A549 (cell line): ENCODE results near the gene DNAAF5. TPM values are rescaled to one million over a fixed set of nuclear protein-coding genes. Genes with fewer than 3 reads are reported as not detected.

ENCODE experiments used
- ATAC-seq, 2 experiments: fragments of 200-7000 bp in 1 of 2; fragments of >200 bp in 1 of 2; cut with Nextera tagmentation in 1 of 2; cut with Tn5 transposase in 1 of 2; 3 replicates each; pipeline versions ENCODE4 v1.8.0 to v1.9.1; 2018 to 2020; ENCODE audit warnings: mild to moderate bottlenecking in 1 of 2, moderate library complexity in 1 of 2
- CTCF ChIA-PET: fragments of 300-600 bp; sonication (Branson Sonifier 250); formaldehyde crosslinking; extraction: SDS; loops from one replicate; lab custom pipeline; 2021; ENCODE audit warnings: antibody characterized with exemption, inconsistent platforms; lab: Yijun Ruan, JAX
- POLR2A ChIA-PET: fragments of 350-600 bp; formaldehyde crosslinking; extraction: SDS; loops from one replicate; lab custom pipeline; 2021; ENCODE audit warnings: antibody characterized with exemption, inconsistent platforms; lab: Yijun Ruan, JAX
- DNase-seq, 2 experiments: peaks; one replicate each; pipeline versions ENCODE4 v3.0.0 to v3.0.0-alpha.2; 2011 to 2016; ENCODE audit warnings: low read depth in 1 of 2, low spot score in 1 of 2
- FAIRE-seq: peaks from 2 replicates; lab custom pipeline; 2011; peaks lifted over from hg19 to GRCh38; lab: Jason Lieb, UNC
- H3K27ac ChIP-seq, 2 experiments: fragments of >200 bp; sonication (Bioruptor Twin); formaldehyde crosslinking; 3 replicates each; pipeline ENCODE4 v1.5.1; 2016 to 2017
- H3K4me1 ChIP-seq: fragments of >200 bp; sonication (Bioruptor Twin); formaldehyde crosslinking; 3 replicates; pipeline ENCODE4 v1.6.1; 2016
- H3K4me2 ChIP-seq: fragments of >200 bp; sonication (Bioruptor Twin); formaldehyde crosslinking; 3 replicates; pipeline ENCODE4 v1.6.1; 2016
- H3K4me3 ChIP-seq: fragments of >200 bp; sonication (Bioruptor Twin); formaldehyde crosslinking; 3 replicates; pipeline ENCODE4 v1.5.1; 2016
- H3K9me3 ChIP-seq: fragments of >200 bp; sonication (Bioruptor Twin); formaldehyde crosslinking; 3 replicates; pipeline ENCODE4 v1.6.1; 2016
- BCL3 ChIP-seq: fragments of >200 bp; sonication (Bioruptor Twin); formaldehyde crosslinking; IDR thresholded peaks from 3 replicates; pipeline ENCODE4 v1.6.1; 2016
- BHLHE40 ChIP-seq: IDR thresholded peaks from 2 replicates; pipeline ENCODE4 v1.6.1; 2012; ENCODE audit warnings: low read depth, low read length, inconsistent platforms
- CBX2 ChIP-seq: fragments of 200-600 bp; sonication (generic); IDR thresholded peaks from 2 replicates; pipeline ENCODE4 v1.6.1; 2016; ENCODE audit warnings: low read depth, mild to moderate bottlenecking, borderline replicate concordance
- CEBPB ChIP-seq, 2 experiments: fragments of >200 bp in 1 of 2; sonication (Bioruptor Twin) in 1 of 2; formaldehyde crosslinking in 1 of 2; IDR thresholded peaks; 2 replicates each; pipeline ENCODE4 v1.6.1; 2012 to 2016
- CHD4 ChIP-seq: fragments of 200-600 bp; sonication (generic); IDR thresholded peaks from 2 replicates; pipeline ENCODE4 v1.6.1; 2016; ENCODE audit warnings: antibody characterized with exemption, mild to moderate bottlenecking, borderline replicate concordance
- CTCF ChIP-seq: fragments of >200 bp; sonication (Bioruptor Twin); formaldehyde crosslinking; IDR thresholded peaks from 3 replicates; pipeline ENCODE4 v1.5.1; 2016
- E2F6 ChIP-seq: IDR thresholded peaks from 2 replicates; pipeline ENCODE4 v1.6.1; 2012; ENCODE audit warnings: low read depth, borderline replicate concordance
- EHF ChIP-seq: fragments of 250-450 bp; sonication (Bioruptor Pico); IDR thresholded peaks from 2 replicates; pipeline ENCODE4 v1.5.0; 2020; ENCODE audit warnings: mild to moderate bottlenecking
- EP300 ChIP-seq, 2 experiments: fragments of >200 bp; sonication (Bioruptor Twin); formaldehyde crosslinking; IDR thresholded peaks; 2 replicates in 1 of 2; 3 replicates in 1 of 2; pipeline ENCODE4 v1.6.1; 2016 to 2017
- FOSB ChIP-seq: fragments of 250-450 bp; sonication (Bioruptor Pico); IDR thresholded peaks from 2 replicates; pipeline ENCODE4 v1.5.0; 2020; ENCODE audit warnings: mild to moderate bottlenecking, moderate library complexity
- GATA3 ChIP-seq: IDR thresholded peaks from 2 replicates; pipeline ENCODE4 v1.6.1; 2012; ENCODE audit warnings: borderline replicate concordance
- HEYL ChIP-seq: fragments of 250-450 bp; sonication (Bioruptor Pico); IDR thresholded peaks from 2 replicates; pipeline ENCODE4 v1.8.0; 2021; ENCODE audit warnings: mild to moderate bottlenecking, moderate library complexity
- HMGXB4 ChIP-seq: fragments of 250-450 bp; sonication (Bioruptor Pico); IDR thresholded peaks from 2 replicates; pipeline ENCODE4 v1.5.0; 2021; ENCODE audit warnings: mild to moderate bottlenecking, moderate library complexity, borderline replicate concordance
- HOXA7 ChIP-seq: fragments of 250-450 bp; sonication (Bioruptor Pico); IDR thresholded peaks from 2 replicates; pipeline ENCODE4 v1.5.0; 2020; ENCODE audit warnings: mild to moderate bottlenecking, moderate library complexity
- JUN ChIP-seq, 2 experiments: fragments of >200 bp; sonication (Bioruptor Twin); formaldehyde crosslinking; IDR thresholded peaks; 2 replicates in 1 of 2; 3 replicates in 1 of 2; pipeline ENCODE4 v1.6.1; 2016 to 2017
- KDM5A ChIP-seq: fragments of 200-600 bp; sonication (generic); IDR thresholded peaks from 2 replicates; pipeline ENCODE4 v1.6.1; 2016; ENCODE audit warnings: antibody characterized with exemption, mild to moderate bottlenecking
- MAX ChIP-seq: IDR thresholded peaks from 2 replicates; pipeline ENCODE4 v1.6.1; 2012
- MYC ChIP-seq: IDR thresholded peaks from 2 replicates; pipeline ENCODE4 v1.6.1; 2012; ENCODE audit warnings: mild to moderate bottlenecking, inconsistent platforms, low read length, improper control_type of control experiment, borderline replicate concordance
- NFE2L2 ChIP-seq: fragments of 150-350 bp; conservative IDR thresholded peaks from 2 replicates; pipeline ENCODE4 v1.6.1; 2014; ENCODE audit warnings: low read length
- NPAS2 ChIP-seq: fragments of 250-450 bp; sonication (Bioruptor Pico); IDR thresholded peaks from 2 replicates; pipeline ENCODE4 v1.8.0; 2022; ENCODE audit warnings: mild to moderate bottlenecking, moderate library complexity, borderline replicate concordance
- NR3C1 ChIP-seq: fragments of >200 bp; sonication (Bioruptor Twin); formaldehyde crosslinking; IDR thresholded peaks from 3 replicates; pipeline ENCODE4 v1.6.1; 2017
- RARB ChIP-seq: fragments of 250-450 bp; sonication (Bioruptor Pico); IDR thresholded peaks from 2 replicates; pipeline ENCODE4 v1.8.0; 2021; ENCODE audit warnings: mild to moderate bottlenecking, moderate library complexity
- RFX5 ChIP-seq: fragments of 450-650 bp; IDR thresholded peaks from 2 replicates; pipeline ENCODE4 v1.7.1; 2014; ENCODE audit warnings: antibody characterized with exemption, mild to moderate bottlenecking, moderate library complexity
- SMC3 ChIP-seq: fragments of >200 bp; sonication (Bioruptor Twin); formaldehyde crosslinking; IDR thresholded peaks from 3 replicates; pipeline ENCODE4 v1.6.1; 2018; ENCODE audit warnings: inconsistent platforms
- TFCP2L1 ChIP-seq: fragments of 250-450 bp; sonication (Bioruptor Pico); IDR thresholded peaks from 2 replicates; pipeline ENCODE4 v1.5.0; 2021; ENCODE audit warnings: mild to moderate bottlenecking
- TP53 ChIP-seq: fragments of 250-450 bp; sonication (Bioruptor Pico); IDR thresholded peaks from 2 replicates; pipeline ENCODE4 v1.5.0; 2021; ENCODE audit warnings: mild to moderate bottlenecking, moderate library complexity
- ZC3H11A ChIP-seq: fragments of 450-650 bp; IDR thresholded peaks from 2 replicates; pipeline ENCODE4 v1.6.1; 2014; ENCODE audit warnings: antibody characterized with exemption, mild to moderate bottlenecking
- ZFP36 ChIP-seq: fragments of 450-650 bp; IDR thresholded peaks from 2 replicates; pipeline ENCODE4 v1.6.1; 2014; ENCODE audit warnings: borderline replicate concordance; ENCODE audit not compliant: partially characterized antibody
- ZNF302 ChIP-seq: fragments of 250-450 bp; sonication (Bioruptor Pico); IDR thresholded peaks from 2 replicates; pipeline ENCODE4 v1.9.0; 2021; ENCODE audit warnings: inconsistent platforms, mild to moderate bottlenecking, moderate library complexity
- ZSCAN20 ChIP-seq: fragments of 250-450 bp; sonication (Bioruptor Pico); IDR thresholded peaks from 2 replicates; pipeline ENCODE4 v1.8.0; 2022; ENCODE audit warnings: mild to moderate bottlenecking, moderate library complexity
- WGBS: methylation state at CpG from one replicate; pipeline ENCODE4 v1.1.6; 2017; ENCODE audit errors: missing lambda C conversion rate; 5-methylcytosine and 5-hydroxymethylcytosine counted together
- polyA plus RNA-seq, 4 experiments: library from polyadenylated mRNA; depleted of rRNA in 3 of 4; stranded (reverse); fragments of >200 nt; fragmentation: RNase III in 1 of 4; extraction: RNeasy Plus Mini Kit Qiagen cat#74134 plus additional on column Dnase treatment in 1 of 4; gene quantifications; 2 replicates in 3 of 4; 3 replicates in 1 of 4; pipeline ENCODE4 v1.2.3, GENCODE V29; 2011 to 2017

The DNAAF5 gene
- polyA plus RNA-seq, 2 of the 4 experiments (the other 2 are of a cell fraction): 27.8 to 34.7 TPM

GRCh38 chr7:746155-747061 is 19.9 kb downstream of the DNAAF5 start:
- Histone ChIP-seq H3K4me2 (no peak overlapping the region), H3K4me1 (no peaks in the 10 kb centered on the region), H3K4me3 (no peak overlapping the region), H3K27ac (no peak overlapping the region), H3K9me3 (no peaks in the 10 kb centered on the region)
- ChIA-PET CTCF (no interaction called here), POLR2A (no interaction called here)
- FAIRE-seq (no peak), DNase-seq (no peak), ATAC-seq (no peak)
- WGBS: 96% methylated on average over 23 of the region's 40 CpGs
- no peak for TF ChIP-seq TP53 (CRISPR knock-in tag)
- TF ChIP-seq CEBPB (IDR thresholded peaks at IDR 0.05): no peak
- TF ChIP-seq ZFP36: no peak
- TF ChIP-seq GATA3: no peak
- no peak for TF ChIP-seq E2F6
- TF ChIP-seq EHF: no peak
- TF ChIP-seq EP300 (IDR thresholded peaks at IDR 0.05): no peak
- no peak for TF ChIP-seq ZC3H11A
- TF ChIP-seq RFX5: no peak
- TF ChIP-seq MYC: no peak
- no peak for TF ChIP-seq CHD4
- TF ChIP-seq MAX: no peak
- no peak for TF ChIP-seq SMC3
- no peak for TF ChIP-seq CBX2
- no peak for TF ChIP-seq JUN (IDR thresholded peaks at IDR 0.05)
- TF ChIP-seq TFCP2L1 (CRISPR knock-in tag): no peak
- TF ChIP-seq HEYL (CRISPR knock-in tag): no peak
- no peak for TF ChIP-seq BCL3
- TF ChIP-seq NFE2L2: no peak
- TF ChIP-seq CTCF: no peak

- Histone ChIP-seq H3K4me2 (no peak overlapping the region), H3K4me1 (no peaks in the 10 kb centered on the region), H3K9me3 (no peaks in the 10 kb centered on the region), H3K27ac (no peak overlapping the region)
- POLR2A ChIA-PET: no interaction called here
- DNase-seq: no peak
- WGBS: 86% methylated on average over 11 of the region's 12 CpGs
- TF ChIP-seq KDM5A: no peak
- no peak for TF ChIP-seq HMGXB4
- TF ChIP-seq ZSCAN20: no peak
- TF ChIP-seq MAX: no peak
- no peak for TF ChIP-seq CHD4
- TF ChIP-seq GATA3: no peak
- no peak for TF ChIP-seq BHLHE40
- no peak for TF ChIP-seq NR3C1
- TF ChIP-seq ZNF302: no peak
- TF ChIP-seq NFE2L2: no peak
- no peak for TF ChIP-seq RARB (CRISPR knock-in tag)
- TF ChIP-seq HOXA7 (CRISPR knock-in tag): no peak
- TF ChIP-seq NPAS2 (CRISPR knock-in tag): no peak
- TF ChIP-seq FOSB (CRISPR knock-in tag): no peak
- TF ChIP-seq, all 56 proteins: peak for 0
- ATAC-seq: no peak
- H3K4me3 ChIP-seq: no peak overlapping the region
- CTCF ChIA-PET: no interaction called here
- no peak for FAIRE-seq
Measured at GRCh38 chr7:747186-747585, 20.7 kb downstream of the DNAAF5 start.
